Activated T-helper 1 cell treated with anti-CD3 and anti-CD28 coated beads, Interleukin-12 subunit alpha, Interleukin-12 subunit beta, Interleukin-2, Interleukin-4 antibody, amounts not matched to agents 30 ng/mL and 10 ng/mL and 1 ng/mL, durations not matched to agents 14 hours and 24 hours and 36 hours (primary cell): ENCODE data around the gene CRY1. TPM values are rescaled to one million over a fixed set of nuclear protein-coding genes. Genes with fewer than 3 reads are reported as not detected.
A peak's percentile ranks its signal among the peaks of the same experiment; 100 is the strongest.

ENCODE experiments used
- DNase-seq: peaks from one replicate; pipeline ENCODE4 v3.0.0; 2021; ENCODE audit warnings: low spot score
- H3K27ac Mint-ChIP-seq: one replicate; pipeline ENCODE4 v1.8.0; 2021; ENCODE audit warnings: mild to moderate bottlenecking, mixed read lengths
- H3K27me3 Mint-ChIP-seq: one replicate; pipeline ENCODE4 v1.8.0; 2022; ENCODE audit warnings: mild to moderate bottlenecking, moderate library complexity, mixed read lengths; ENCODE audit not compliant: insufficient read depth
- H3K36me3 Mint-ChIP-seq: one replicate; pipeline ENCODE4 v1.8.0; 2021; ENCODE audit warnings: low read depth, mixed read lengths
- H3K4me1 Mint-ChIP-seq: one replicate; pipeline ENCODE4 v1.8.0; 2021; ENCODE audit warnings: low read depth, mixed read lengths
- H3K4me3 Mint-ChIP-seq: one replicate; pipeline ENCODE4 v1.8.0; 2021; ENCODE audit warnings: mild to moderate bottlenecking, moderate library complexity, mixed read lengths
- H3K9me3 Mint-ChIP-seq: one replicate; pipeline ENCODE4 v1.8.0; 2021; ENCODE audit warnings: mixed read lengths
- intact Hi-C: fragments of 100-400 bp; cut with micrococcal nuclease; formaldehyde crosslinking; loops from one replicate; pipeline ENCODE4 v1.15.1; 2024
- total RNA-seq: library from RNA; stranded (reverse); gene quantifications from 2 replicates; pipeline ENCODE4 v1.2.3, GENCODE V29; 2022

CRY1 gene
- total RNA-seq, 1 donor from 2014 or later = 23.4 TPM

- Mint-ChIP-seq H3K9me3 (no peaks in the 10 kb centered on the region), H3K27me3 (no peaks in the 10 kb centered on the region), H3K27ac (peak overlapping the region; percentile 94), H3K4me1 (peaks cover 25% of the 10 kb centered on the region), H3K36me3 (peaks cover 9% of the 10 kb centered on the region), H3K4me3 (peak overlapping the region; percentile 97)
- intact Hi-C loops = loop anchor here (1.0 to 5.0 kb wide), 5 partner anchors 30 to 707 kb away; partner anchors contain the start of genes CKAP4 and TCP11L2
- DNase-seq = peak; percentile 51
These were observed 137.2 kb downstream of the CRY1 start for GRCh38 chr12:106956048-106956578.

DNA sequence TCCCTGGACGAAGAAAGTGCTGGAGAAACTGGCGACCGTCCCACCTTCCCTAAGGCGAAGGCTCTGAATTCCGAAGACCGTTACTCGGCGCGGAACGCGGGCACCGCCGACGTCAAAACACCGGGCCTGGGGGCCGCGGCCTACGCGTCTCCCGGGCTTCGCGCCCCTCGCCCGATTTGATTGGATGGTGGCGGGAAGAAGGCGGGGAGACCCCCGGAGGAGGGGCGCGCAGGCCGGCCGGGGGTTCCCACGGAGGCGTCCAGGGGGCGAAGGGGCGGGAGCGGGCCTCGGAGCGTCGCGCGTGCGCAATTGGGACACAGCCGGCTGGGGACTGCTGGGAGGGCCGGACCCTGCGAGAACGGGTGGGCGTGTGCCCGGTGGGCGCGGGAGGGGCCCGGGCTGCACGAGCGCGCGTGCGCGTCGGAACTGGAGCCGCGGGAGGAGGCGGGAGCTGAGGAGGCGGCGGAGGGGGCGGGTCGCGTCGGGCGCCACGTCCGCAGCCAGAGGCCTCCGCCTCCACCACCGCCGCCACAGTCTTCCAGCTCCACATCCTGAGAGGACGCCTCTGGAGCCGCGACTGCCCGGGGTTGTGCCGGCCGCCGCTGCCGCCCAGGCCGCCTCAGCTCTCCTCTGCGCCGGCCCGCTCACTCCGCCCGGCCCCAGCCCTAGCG is 137.8 kb downstream of the CRY1 start, which contains the start of gene TMEM263:
Gene TMEM263 (plus strand): TSS at position 531 of the 671 bp plus-strand sequence. CDS start 11,210 bp downstream, outside the sequence.
- Mint-ChIP-seq H3K4me3 (peak within 1 kb of the TSS; percentile 97), H3K36me3 (peaks cover 7% of the 10 kb centered on the region), H3K9me3 (peaks cover 4% of the 10 kb centered on the region), H3K4me1 (peaks cover 21% of the 10 kb centered on the region), H3K27me3 (peaks cover 3% of the 10 kb centered on the region), H3K27ac (peak within 1 kb of the TSS; percentile 94)
- intact Hi-C loops = loop anchor here (1.0 to 5.0 kb wide), 9 partner anchors 31 to 707 kb away; partner anchors contain the start of genes CKAP4, POLR3B, RIC8B and TCP11L2
- DNase-seq = peak; percentile 90

DNA sequence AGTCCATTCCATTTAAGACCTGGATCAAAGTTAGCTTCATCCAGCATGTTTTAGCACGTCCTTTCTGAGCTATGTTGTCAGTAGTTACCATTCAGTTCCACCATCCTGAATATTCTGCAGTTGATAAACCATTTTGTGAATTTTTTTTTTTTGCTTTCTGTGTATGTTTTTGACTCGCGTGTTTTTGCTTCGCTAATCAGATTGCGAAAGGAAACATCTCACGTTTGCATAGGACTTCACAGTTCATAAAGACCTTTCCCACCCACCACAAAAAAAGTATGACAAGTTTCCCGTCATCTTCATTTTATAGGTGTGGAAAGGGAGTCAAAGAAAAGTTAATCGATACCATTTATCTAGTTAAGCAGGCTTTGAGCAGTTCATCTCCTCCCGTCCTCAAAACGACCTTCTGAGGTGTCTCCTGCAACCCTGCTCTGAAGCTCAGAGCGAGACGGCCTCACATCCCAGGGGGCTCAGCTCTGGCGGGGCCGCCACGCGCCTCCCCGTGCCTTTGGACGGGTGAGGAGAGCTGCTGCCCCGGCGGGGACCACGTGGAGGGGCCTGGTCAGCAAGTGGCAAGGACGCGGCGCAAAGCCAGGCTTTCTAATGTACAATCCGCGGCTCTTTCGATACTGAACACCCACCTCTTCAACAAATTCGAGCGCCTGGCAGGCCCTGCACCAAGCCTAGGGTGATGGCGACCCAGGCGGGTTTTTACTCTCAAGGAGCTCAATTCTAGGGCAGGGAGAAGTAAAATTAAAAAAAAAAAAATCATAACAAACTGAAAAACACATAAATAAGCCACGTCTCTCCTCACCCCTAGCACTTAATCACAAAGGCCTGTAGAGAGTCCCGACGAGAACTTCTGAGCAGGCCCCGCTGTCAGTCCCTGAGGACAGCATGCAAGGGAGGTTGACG is 138.6 kb downstream of the CRY1 start:
- peaks cover 21% of the 10 kb centered on the region for H3K4me1 Mint-ChIP-seq
- peaks cover 10% of the 10 kb centered on the region for H3K9me3 Mint-ChIP-seq
- H3K4me3 Mint-ChIP-seq = peak overlapping the region; percentile 91
- DNase-seq = peak; percentile 2
- H3K27ac Mint-ChIP-seq = peak overlapping the region; percentile 94
- intact Hi-C loops = loop anchor here (1.0 to 5.0 kb wide), 5 partner anchors 52 to 597 kb away; partner anchors contain the start of genes POLR3B and RIC8B
- H3K27me3 Mint-ChIP-seq = peaks cover 5% of the 10 kb centered on the region
- peaks cover 7% of the 10 kb centered on the region for H3K36me3 Mint-ChIP-seq

- Mint-ChIP-seq H3K4me3 (no peak overlapping the region), H3K9me3 (peaks cover 21% of the 10 kb centered on the region)
- intact Hi-C loops = loop anchor here (2.0 kb wide), 1 partner anchor 367 kb away; no protein-coding TSS in a partner anchor
These were observed 139.7 kb downstream of the CRY1 start for GRCh38 chr12:106953352-106954250.

GRCh38 chr12:106950591-106950990 is 142.8 kb downstream of the CRY1 start:
- no peak for DNase-seq
- Mint-ChIP-seq H3K36me3 (no peaks in the 10 kb centered on the region), H3K27ac (no peak overlapping the region), H3K4me3 (no peak overlapping the region), H3K9me3 (peaks cover 38% of the 10 kb centered on the region), H3K4me1 (no peaks in the 10 kb centered on the region), H3K27me3 (peaks cover 11% of the 10 kb centered on the region)
- intact Hi-C loops = no loop called here

More at GRCh38 chr12:106953352-106954250, 139.7 kb downstream of the CRY1 start:
- Mint-ChIP-seq H3K36me3 (peaks cover 3% of the 10 kb centered on the region), H3K27ac (peak overlapping the region; percentile 41), H3K4me1 (peaks cover 17% of the 10 kb centered on the region), H3K27me3 (peaks cover 7% of the 10 kb centered on the region)
- no peak for DNase-seq

DNA sequence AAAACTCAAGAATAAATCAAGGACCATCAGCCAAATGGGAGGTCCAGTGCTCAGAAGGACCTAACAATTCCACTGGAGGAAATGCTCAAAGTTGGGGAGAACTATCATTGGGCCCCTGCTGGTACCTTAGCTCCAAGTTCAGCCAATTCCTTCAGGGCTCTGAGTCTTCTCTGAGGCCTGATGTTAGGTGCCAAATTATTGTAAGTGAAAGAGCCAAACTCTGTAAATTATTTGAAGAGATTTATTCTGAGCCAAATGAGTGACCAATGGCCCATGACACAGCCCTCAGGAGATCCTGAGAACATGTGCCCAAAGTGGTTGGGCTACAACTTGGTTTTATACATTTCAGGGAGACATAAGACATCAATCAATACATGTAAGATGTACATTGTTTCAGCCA is 145.9 kb downstream of the CRY1 start:
- Mint-ChIP-seq H3K4me3 (no peak overlapping the region), H3K27me3 (peaks cover 12% of the 10 kb centered on the region), H3K36me3 (no peaks in the 10 kb centered on the region), H3K9me3 (peaks cover 43% of the 10 kb centered on the region), H3K27ac (no peak overlapping the region), H3K4me1 (no peaks in the 10 kb centered on the region)
- intact Hi-C loops = no loop called here
- no peak for DNase-seq

DNA sequence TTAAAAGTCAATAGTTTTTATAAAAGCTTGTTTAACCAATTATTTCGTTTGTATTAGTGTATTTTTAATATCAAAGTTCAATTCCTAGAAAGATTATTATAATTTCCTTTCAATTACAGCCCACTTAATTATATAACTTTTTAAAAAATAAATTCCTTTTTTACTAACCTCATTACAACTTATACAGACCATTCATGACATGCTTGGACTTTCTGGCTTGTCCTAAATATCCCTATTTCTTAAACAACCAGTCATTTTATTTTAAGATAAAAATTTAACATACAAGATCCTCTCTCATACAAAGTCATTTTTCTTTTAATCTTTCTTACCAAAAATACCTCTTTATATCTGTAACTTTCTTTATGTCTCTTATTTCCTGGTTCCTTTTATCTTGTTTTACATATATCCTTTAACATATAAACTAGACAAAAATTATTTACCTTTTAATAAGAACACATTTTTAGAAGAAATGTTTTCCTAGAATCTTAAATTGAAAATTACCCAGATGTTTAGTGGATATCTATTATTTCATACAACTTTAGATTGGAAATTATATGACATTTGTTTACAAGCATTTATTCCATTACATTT is 148.0 kb downstream of the CRY1 start:
- no peaks in the 10 kb centered on the region for H3K36me3 Mint-ChIP-seq
- no peak for DNase-seq
- intact Hi-C loops = no loop called here
- H3K27me3 Mint-ChIP-seq = peaks cover 16% of the 10 kb centered on the region
- no peaks in the 10 kb centered on the region for H3K4me1 Mint-ChIP-seq
- H3K4me3 Mint-ChIP-seq = no peak overlapping the region
- H3K27ac Mint-ChIP-seq = no peak overlapping the region
- peaks cover 38% of the 10 kb centered on the region for H3K9me3 Mint-ChIP-seq

GRCh38 chr12:106942775-106943174 is 150.6 kb downstream of the CRY1 start:
- no peak overlapping the region for H3K27ac Mint-ChIP-seq
- H3K27me3 Mint-ChIP-seq = peaks cover 13% of the 10 kb centered on the region
- no peak overlapping the region for H3K4me3 Mint-ChIP-seq
- H3K36me3 Mint-ChIP-seq = no peaks in the 10 kb centered on the region
- peaks cover 14% of the 10 kb centered on the region for H3K9me3 Mint-ChIP-seq
- DNase-seq = no peak
- intact Hi-C loops = no loop called here
- no peaks in the 10 kb centered on the region for H3K4me1 Mint-ChIP-seq

DNA sequence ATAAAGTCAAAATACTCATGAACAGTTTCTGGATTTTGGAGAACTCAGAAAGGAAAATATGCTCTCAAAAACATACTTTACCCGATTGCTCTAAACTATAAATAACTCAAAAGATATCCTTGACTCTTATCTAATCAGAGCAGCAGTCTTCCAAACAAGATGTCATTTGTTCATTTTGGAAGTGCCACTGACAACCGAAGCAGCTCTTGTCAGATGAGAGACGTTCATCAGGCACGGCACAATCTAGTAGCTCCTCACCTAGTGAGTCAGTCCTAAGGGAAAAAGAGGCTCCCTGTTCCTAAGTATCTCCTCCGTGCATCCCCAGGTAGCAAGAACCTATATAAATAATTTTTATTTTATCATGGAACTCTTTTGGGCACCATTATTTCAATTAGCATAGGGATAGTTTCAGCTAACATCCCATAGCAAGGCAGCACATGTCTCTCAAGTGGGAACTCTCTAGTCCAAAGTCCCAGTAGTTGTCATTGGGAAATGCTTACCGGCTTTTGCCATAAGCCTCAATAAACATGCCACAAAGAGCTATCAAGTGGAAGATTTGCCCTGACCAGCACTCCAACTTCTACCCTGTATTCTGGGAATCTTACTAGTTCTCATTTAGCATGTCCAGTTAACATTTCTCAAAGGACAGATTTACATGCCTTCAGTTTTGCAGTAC is 151.7 kb downstream of the CRY1 start:
- DNase-seq = no peak
- Mint-ChIP-seq H3K4me3 (no peak overlapping the region), H3K36me3 (no peaks in the 10 kb centered on the region), H3K4me1 (no peaks in the 10 kb centered on the region), H3K27ac (no peak overlapping the region), H3K27me3 (peaks cover 15% of the 10 kb centered on the region), H3K9me3 (peaks cover 4% of the 10 kb centered on the region)
- intact Hi-C loops = no loop called here
